Neutrophil (primary cell): ENCODE measurements around the gene ERCC4.

Experiments
- H3K27ac ChIP-seq: fragments of 200-600 bp; sonication (generic); 2 replicates; pipeline ENCODE4 v1.5.1; 2016; ENCODE audit warnings: mild to moderate bottlenecking, moderate library complexity
- H3K27me3 ChIP-seq: fragments of 200-600 bp; sonication (generic); 2 replicates; pipeline ENCODE4 v1.6.0; 2016; ENCODE audit warnings: mild to moderate bottlenecking
- H3K36me3 ChIP-seq: fragments of 200-600 bp; sonication (generic); 2 replicates; pipeline ENCODE4 v1.5.1; 2017
- H3K4me1 ChIP-seq, 2 experiments: fragments of 200-600 bp in 1 of 2; sonication (generic) in 1 of 2; 1 replicate in 1 of 2; 2 replicates in 1 of 2; pipeline versions ENCODE4 v1.5.1 to v1.6.1; 2013 to 2016; ENCODE audit warnings: low read depth in 1 of 2, low read length in 1 of 2, mild to moderate bottlenecking in 1 of 2, moderate library complexity in 1 of 2; ENCODE audit not compliant: control insufficient read depth in 1 of 2, insufficient read depth in 1 of 2
- H3K4me3 ChIP-seq, 2 experiments: fragments of 200-600 bp in 1 of 2; sonication (generic) in 1 of 2; 1 replicate in 1 of 2; 2 replicates in 1 of 2; pipeline ENCODE4 v1.5.1; 2013 to 2016; ENCODE audit warnings: low read depth in 1 of 2, low read length in 1 of 2, mild to moderate bottlenecking in 1 of 2, moderate library complexity in 1 of 2
- H3K9me3 ChIP-seq: fragments of 200-600 bp; sonication (generic); 2 replicates; pipeline ENCODE4 v1.5.1; 2016
- TF ChIP-seq, protein P1 (sequence below): fragments of 200-600 bp; sonication (generic); IDR thresholded peaks from 2 replicates; pipeline ENCODE4 v1.5.1; 2016; ENCODE audit warnings: antibody characterized with exemption

Gene ERCC4

DNA sequence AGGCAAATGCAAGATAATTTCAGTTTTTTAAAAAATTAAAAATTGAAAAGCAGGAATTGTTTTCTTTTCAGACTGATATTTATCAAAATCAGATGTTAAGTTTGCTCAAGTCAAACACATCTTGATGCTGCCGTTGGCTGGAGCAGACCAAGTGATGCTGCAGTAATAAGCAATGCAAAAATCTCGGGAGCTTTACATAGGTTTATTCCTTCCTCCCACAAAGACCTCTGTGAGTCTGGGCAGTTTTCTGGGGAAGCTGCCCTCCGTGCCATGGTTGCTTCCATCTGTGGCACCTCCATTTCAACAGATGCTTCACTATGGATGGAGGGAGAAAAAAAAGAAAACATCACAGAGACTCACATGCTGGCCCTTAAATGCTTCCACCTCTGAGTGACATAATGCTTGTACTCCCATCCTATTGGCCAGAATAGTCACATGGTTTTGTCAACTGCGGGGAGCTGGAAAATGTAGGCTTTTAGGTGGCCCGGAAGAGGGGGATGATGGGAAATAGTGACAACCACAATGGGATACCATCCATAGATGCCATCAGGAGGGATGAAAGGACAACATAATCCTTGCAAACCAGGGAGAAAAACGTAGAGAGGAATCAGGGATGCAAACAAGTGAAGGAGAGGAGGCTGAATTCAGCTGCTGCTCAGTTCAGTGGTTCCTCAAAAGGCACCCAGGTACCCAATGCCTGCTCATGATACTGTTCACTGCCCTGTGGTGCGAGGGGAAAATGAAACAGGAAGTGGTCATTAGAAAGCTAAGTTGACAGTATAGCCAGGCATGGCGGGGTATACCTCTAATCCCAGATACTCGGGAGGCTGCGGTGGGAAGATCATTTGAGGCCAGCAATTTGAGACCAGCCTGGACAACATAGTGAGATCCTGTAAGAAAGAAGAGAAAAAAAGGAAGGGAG is 13.5 kb upstream of the ERCC4 start:
- H3K36me3 ChIP-seq, result no peaks in the 10 kb centered on the region
- TF ChIP-seq, protein P1, sequence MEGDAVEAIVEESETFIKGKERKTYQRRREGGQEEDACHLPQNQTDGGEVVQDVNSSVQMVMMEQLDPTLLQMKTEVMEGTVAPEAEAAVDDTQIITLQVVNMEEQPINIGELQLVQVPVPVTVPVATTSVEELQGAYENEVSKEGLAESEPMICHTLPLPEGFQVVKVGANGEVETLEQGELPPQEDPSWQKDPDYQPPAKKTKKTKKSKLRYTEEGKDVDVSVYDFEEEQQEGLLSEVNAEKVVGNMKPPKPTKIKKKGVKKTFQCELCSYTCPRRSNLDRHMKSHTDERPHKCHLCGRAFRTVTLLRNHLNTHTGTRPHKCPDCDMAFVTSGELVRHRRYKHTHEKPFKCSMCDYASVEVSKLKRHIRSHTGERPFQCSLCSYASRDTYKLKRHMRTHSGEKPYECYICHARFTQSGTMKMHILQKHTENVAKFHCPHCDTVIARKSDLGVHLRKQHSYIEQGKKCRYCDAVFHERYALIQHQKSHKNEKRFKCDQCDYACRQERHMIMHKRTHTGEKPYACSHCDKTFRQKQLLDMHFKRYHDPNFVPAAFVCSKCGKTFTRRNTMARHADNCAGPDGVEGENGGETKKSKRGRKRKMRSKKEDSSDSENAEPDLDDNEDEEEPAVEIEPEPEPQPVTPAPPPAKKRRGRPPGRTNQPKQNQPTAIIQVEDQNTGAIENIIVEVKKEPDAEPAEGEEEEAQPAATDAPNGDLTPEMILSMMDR, result no peak
- peaks cover 13% of the 10 kb centered on the region for H3K27me3 ChIP-seq
- no peaks in the 10 kb centered on the region for H3K9me3 ChIP-seq
- H3K4me1 ChIP-seq, result no peaks in the 10 kb centered on the region
- no peak overlapping the region for H3K4me3 ChIP-seq
- no peak overlapping the region for H3K27ac ChIP-seq

DNA sequence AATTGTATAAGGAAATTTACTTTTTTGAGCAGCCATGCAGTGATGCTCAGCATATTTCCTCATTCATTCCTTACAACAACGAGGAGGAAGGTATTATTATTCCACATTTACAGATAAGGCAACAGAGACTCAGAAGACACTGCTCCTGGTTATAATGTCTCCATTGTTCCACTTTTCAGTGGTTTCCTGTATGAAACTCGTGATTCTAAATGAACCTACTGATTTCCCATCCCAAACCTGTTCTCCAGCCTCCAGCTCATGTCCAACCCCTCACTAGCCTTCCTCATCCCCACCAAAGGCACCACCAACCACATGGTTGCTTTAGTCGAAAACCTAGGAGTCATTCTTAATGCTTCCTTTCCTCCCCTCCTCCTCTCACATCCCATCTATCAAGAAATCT is 12.5 kb upstream of the ERCC4 start:
- Histone ChIP-seq H3K4me1 (no peaks in the 10 kb centered on the region), H3K9me3 (no peaks in the 10 kb centered on the region), H3K27me3 (peaks cover 16% of the 10 kb centered on the region), H3K27ac (no peak overlapping the region), H3K4me3 (no peak overlapping the region), H3K36me3 (no peaks in the 10 kb centered on the region)
- TF ChIP-seq, protein P1, result no peak

DNA sequence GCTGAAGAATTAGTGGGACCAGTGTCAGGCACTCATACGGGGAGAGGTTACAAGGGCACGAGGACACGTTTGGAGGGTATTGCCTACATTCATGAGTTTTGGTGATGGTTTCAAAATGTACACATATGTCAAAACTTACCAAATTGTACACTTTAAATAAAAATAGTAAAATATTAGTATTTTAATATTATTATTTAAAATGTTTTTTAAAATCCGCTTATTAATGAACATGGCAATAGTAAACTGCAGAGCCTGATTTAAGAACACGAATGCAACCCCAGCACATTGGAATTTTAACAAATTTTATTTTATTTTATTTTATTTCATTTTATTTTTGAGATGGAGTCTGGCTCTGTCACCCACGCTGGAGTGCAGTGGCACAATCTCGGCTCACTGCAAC is 10.9 kb upstream of the ERCC4 start:
- Histone ChIP-seq H3K27ac (no peak overlapping the region), H3K36me3 (no peaks in the 10 kb centered on the region), H3K4me1 (no peaks in the 10 kb centered on the region), H3K4me3 (no peak overlapping the region), H3K27me3 (peaks cover 23% of the 10 kb centered on the region), H3K9me3 (no peaks in the 10 kb centered on the region)
- TF ChIP-seq, protein P1, result no peak

DNA sequence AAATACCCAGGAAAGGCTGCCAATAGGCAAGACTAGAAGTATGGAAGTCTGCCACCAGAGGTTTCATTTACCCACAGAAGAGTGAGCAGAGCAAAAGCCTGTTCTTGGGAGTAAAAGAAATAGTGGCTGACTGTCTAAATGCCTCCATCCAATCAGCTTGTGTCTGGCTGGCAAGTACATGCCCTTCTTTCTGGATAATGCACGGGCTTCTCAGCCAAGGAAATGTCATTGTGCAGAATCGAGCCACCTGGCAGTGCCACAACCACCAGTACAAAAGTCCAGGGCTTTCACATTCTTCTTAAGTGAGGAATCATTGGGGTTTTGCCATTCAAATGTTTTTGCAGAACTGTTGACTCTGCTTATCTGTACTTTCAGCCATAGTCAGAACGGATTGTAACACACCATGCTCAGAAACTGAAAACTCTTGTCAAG is 10.1 kb upstream of the ERCC4 start:
- H3K4me3 ChIP-seq, result no peak overlapping the region
- H3K9me3 ChIP-seq, result no peaks in the 10 kb centered on the region
- H3K36me3 ChIP-seq, result no peaks in the 10 kb centered on the region
- H3K27ac ChIP-seq, result no peak overlapping the region
- no peaks in the 10 kb centered on the region for H3K4me1 ChIP-seq
- TF ChIP-seq, protein P1, result no peak
- H3K27me3 ChIP-seq, result peaks cover 31% of the 10 kb centered on the region

DNA sequence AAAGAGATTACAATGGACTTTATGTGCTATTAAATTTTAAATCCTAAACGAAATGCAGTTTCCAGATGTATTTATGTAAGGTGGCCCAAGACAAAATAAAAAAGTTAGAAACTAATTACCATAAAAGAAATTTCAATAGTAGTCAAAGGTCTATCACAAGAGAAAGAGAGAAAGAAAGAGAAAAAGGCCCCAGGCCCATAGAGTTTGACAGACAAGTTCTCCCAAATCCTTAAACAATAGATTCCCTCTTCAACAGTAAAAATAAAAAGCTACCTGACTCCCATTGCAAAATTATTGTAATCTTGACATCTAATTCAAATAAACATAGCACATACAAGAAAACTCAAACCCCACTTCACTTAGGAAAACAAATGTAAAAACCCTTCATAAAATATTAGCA is 8.6 kb upstream of the ERCC4 start:
- Histone ChIP-seq H3K36me3 (no peaks in the 10 kb centered on the region), H3K4me3 (no peak overlapping the region), H3K9me3 (no peaks in the 10 kb centered on the region), H3K4me1 (no peaks in the 10 kb centered on the region), H3K27me3 (peaks cover 31% of the 10 kb centered on the region), H3K27ac (no peak overlapping the region)
- TF ChIP-seq, protein P1, result no peak
